SH-SY5Y (cell line): ENCODE data around the gene KCNG2.

Experiments
- GATA2 ChIP-seq: IDR thresholded peaks from 2 replicates; pipeline ENCODE4 v1.6.1; 2011; ENCODE audit warnings: mild to moderate bottlenecking, low read depth, low read length
- GATA3 ChIP-seq: IDR thresholded peaks from 2 replicates; pipeline ENCODE4 v1.6.1; 2011; ENCODE audit warnings: low read depth, mild to moderate bottlenecking, low read length, moderate library complexity

Gene KCNG2

DNA sequence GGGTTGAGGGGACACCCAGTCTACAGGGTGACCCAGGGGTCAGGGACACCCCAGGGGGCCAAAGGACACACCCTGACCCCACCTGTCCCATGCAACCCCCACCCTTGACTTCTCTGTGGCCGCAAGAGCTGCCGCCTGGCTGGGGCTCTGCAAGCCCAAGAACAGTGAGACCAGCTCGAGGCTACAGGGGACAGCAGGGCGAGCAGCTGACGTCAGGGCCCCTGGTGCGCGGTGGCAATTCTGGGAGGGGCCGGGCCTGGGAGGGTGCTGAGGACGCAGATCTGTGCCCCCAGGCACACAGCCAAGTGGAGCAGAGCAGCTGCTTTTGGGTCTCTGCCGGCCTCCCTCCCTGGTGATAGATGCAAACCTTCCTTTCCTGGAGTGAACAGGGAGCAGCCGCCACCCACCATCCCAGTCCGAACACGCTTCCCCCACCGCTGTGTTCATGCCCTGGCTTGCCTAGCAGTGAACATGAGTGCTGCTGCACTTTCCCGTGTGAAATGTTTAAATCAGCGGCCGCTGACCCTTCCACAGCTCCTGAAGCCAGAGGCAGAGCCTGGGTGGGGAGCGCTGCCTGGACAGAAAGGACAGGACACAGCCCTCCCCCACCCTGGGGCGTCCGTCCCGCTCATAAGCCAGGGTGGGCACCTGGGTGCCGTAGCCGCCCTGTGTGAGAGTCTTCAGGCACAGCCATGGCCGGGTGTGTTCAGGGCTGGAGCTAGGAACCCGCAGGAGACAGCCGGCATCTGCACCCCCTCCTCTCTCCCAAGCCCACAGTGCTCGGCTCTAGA is 106.8 kb downstream of the KCNG2 start:
- TF ChIP-seq GATA3 (no peak), GATA2 (no peak)

DNA sequence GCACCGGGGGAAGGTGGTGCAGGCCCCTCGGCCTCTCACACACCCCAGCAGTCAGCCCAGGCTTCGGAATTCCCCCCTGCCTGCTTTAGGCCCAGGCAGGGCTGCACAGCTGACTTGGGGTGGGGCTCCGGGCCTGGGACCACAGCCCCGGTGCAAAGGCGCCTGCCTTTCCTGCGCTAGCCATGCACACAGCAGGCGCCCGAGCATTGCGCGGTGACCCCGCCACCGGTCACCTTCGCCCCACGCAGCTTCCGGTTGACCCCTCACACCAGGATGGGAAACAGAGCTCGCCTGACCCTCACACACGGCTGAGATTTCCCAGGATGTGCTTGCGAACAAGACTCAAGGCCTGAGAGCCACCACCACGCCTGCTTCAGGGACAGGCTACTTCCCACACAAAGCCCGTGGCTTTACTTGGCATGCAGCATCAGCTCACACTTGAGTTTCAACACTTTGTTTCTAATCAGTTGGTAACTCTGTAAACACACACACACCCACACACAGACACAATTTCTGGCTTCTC is 107.7 kb downstream of the KCNG2 start:
- TF ChIP-seq GATA3 (no peak), GATA2 (no peak)

DNA sequence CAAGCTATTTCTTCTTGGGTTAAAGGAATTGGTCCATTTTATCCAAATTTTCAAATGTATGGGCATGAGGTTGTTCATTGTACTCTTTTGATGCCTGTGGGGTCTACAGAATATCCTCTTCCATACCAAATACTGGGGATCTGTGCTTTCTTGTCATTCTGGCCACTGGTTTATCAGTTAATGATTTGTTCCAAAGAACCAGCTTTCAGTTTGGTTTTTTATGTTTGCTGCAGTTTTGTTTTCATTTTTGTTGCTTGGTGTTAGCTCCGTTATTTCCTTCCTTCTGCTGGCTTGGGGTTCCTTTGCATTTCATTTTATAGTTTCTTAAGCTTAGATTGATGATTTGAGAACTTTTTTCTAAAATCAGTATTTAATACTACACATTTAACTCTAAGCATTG is 108.3 kb downstream of the KCNG2 start:
- no peak for TF ChIP-seq GATA3
- no peak for TF ChIP-seq GATA2

DNA sequence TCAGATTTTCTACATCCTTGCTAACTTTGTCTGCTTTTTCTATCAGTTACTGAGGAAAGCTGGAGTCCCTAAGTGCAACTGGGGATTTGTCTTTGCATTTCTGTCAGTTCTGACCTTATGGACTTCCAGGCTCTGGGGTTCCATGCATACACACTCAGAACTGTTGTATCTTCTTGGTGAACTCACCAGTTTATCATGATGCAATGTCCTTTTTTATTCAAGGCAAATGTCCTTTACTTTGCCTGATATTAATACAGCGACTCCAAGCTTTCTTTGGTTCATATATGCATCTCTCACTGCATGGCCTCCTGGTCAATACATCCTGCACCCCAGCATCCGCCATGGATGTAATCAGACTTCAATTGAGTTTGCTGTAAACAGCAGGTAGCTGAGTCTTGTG is 109.0 kb downstream of the KCNG2 start:
- no peak for TF ChIP-seq GATA2
- no peak for TF ChIP-seq GATA3

DNA sequence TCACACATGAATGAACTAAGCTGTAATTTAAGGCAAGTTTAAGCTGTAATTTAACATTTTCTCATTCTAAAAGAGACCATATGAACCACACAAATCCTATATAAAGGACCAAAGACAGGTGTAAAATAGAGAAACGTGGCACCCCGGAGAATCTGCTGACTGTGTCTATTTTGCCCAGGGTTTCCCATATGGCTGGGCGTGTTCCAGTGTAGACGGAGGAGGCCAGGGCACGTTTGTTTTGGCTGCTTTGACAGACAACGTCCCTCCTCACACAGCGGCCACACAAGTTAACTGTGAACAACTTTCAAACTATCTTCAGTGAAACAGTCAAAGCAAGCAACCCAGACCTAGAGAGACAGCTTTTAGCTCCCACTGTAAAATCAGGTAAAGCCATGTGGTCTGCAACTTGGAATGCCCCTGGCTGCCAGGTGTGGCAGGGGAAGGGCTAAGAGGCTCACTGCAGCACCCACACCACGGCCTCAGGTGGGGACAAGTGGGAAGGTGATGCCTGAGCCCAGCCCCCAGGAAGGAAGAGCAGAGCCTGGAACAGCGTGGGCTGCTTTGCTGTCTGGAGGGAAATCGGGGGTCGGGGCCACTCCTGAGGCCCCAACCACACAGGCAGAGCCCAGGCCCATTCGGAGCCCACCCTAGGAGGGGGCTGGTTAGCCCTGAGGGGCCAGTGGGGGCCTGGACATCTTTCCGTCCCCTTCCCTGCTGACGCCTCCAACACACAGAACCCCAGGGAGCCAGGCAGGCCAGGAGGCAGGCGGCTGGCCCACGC is 113.0 kb downstream of the KCNG2 start:
- no peak for TF ChIP-seq GATA2
- no peak for TF ChIP-seq GATA3

DNA sequence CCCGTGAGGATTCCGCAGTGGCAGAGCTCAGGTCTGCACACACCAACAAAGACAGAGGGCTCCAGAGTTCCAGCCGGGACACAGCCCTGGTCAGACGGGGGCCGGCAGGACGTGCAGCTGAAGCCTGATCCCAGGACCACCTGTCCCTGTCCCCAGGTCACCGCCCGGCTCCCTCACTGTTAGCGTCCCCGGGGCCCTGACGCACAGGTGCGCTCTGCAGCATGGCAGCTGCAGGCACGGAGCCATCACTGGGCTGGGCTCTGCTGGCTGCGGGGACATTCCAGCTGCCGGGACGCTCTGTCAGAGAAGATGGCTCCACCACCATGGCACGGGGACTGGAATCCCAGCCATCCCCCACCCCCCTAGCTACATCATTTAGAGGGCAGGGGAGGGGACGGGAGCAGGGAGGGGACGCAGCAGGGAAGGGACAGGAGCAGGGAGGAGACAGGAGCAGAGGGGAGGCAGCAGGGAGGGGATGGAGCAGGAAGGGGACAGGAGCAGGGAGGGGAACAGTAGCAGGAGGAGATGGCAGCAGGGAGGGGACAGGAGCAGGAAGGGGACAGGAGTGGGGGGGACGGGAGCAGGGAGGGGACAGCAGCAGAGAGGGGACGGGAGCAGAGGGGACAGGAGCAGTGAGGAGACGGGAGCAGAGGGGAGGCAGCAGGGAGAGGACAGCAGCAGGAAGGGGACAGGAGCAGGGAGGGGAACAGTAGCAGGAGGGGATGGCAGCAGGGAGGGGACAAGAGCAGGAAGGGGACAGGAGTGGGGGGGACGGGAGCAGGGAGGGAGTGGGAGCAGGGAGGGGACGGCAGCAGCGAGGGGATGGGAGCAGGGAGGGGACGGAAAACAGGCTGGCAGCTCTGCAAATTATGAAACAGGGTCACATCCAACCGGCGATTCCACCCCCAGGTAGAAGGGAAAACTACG is 113.9 kb downstream of the KCNG2 start:
- TF ChIP-seq GATA3 (no peak), GATA2 (no peak)

DNA sequence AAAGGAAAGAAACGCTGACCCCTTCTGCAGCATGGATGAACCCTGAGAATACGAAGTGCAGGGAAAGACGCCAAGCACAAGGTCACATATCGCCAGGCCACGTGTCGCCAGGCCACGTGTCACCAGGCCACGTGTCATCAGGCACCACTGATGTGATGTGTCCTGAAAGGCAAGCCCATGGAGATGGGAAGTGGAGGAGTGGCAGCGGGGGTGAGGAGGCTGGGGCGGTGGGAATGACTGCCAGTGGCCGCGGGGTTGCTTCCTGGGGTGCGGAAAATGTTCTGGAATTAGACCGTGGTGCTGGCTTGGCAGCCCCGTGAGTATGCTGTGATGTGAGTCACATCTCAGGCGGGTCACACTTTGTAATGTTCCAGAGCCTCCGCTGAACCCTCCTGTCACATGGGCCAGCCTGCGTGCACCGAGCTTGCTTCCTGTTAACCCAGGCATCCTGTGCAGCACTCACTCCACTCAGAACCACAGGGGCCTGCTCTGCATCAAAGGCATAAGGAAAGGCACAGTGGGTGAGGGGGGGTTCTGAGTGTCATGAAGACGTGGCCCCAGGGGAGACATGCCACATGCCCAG is 114.8 kb downstream of the KCNG2 start:
- TF ChIP-seq GATA2 (no peak), GATA3 (no peak)

DNA sequence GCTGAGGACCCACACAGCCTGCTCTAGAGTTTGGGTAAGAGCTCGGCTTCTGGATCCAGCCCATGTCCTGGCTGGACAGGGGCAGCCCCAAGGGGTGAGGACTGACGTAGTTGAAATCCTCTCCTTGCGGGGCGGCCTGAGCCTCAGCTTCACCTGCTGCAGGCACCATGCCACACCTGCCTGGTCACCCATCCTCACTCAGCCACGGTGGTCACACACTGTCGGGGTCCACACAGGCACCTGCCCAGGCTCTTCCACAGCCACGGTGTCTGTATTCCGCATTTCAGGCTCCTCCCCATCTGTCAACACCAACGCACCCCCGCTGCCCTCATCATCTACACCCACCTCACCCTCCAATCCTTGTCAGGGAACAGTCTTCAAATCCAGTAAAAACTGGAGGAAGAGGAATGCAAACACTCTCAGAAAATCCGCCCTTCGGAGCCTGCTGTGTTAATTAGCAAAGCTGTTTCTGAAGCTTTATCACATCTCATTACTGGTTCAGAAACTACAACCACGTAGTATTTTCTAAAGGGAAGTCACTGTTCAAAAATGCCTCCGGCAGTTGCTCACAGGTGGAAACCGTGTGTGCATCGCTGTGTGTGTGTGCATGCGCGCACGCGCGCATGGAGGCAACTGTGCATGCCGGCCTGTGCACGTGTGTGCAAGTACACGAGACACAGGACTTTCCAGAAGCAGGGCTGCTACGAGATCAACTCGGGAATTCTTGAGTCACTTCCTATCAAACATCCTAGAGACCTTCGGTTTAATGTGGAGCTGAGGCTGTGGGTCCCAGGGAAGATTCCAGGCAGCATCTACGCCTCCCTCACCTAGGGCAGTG is 115.5 kb downstream of the KCNG2 start:
- TF ChIP-seq GATA2 (no peak), GATA3 (no peak)

DNA sequence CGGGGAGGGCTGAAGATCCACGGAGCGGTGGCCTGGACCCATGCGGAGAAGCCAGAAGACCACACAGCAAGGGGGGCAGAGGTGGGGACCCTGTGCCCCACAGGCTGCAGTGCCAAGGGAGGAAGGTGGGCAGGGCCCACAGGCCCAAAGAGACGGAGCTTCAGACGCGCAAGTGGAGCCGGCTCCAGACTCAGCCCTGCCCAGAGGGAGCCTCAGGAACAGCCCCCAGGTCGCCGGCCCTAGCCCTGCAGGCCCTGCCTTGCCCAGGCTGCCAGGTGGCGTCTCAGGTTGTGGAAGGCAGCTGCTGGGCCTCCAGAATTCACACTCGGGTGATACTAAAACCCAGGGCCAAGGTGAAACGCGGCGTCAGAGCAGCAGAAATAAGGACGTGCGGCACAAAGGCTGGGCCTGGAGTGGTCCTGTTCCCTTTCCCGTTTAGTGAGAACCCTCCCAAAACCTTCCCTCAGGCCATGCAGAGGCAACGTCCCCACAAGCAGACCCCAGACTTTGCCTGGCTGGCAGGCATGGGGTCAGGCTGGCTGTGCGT is 116.9 kb downstream of the KCNG2 start:
- TF ChIP-seq GATA3 (no peak), GATA2 (no peak)

DNA sequence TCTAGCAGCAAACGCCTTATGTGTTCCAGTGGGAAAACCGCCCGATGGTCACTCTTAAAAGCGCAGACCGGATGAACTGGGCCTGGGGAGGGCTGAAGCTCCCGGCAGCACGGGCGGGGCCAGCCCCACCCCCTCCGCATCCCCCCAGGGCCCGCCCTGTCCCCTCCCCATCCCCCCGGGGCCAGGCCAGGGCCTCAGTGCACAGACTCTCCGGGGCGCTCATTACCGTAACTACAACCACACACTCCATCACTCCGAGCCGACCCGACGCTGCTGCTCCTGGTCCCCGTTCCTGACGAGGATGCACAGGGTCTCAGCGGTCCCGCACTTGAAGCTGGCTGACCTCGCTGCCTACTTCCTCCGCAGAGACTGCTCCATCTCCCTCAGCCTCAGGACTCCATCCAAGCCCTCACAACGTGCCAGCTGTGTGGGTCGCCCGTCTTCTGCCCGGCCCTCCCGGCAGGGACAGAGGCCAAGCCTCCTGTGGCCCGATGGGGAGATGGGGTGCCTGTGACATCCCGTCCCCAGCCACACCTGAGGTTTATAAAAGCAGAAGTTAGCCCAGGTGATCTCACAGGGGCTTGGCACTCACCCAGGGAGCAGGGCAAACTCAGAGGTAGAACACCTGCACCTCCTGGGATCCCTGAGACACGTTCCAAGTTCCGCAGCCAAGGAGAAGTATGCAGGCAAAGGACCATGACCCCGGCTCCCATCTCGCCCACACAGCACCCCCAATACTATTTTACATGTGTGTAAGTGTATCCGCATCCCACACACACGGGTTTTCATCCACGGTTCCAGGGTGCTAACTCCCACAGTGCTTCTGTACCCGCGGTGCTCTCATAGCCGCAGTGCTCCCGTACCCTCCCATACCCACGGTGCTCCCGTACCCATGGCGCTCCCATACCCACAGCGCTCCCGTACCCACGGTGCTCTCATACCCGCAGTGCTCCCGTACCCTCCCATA is 117.7 kb downstream of the KCNG2 start:
- TF ChIP-seq GATA3 (no peak), GATA2 (no peak)

DNA sequence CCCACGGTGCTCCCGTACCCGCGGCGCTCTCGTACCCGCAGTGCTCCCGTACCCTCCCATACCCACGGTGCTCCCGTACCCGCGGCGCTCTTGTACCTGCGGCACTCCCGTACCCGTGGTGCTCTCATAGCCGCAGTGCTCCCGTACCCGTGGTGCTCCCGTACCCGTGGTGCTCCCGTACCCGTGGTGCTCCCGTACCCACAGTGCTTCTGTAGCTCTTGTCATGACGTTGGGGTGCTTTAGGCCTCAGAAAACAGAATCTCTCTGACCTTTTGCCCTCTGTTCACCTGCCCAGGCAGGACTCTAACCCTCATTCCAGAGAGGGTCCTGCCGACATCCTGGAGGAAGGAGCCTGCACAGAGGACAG is 118.4 kb downstream of the KCNG2 start:
- no peak for TF ChIP-seq GATA2

DNA sequence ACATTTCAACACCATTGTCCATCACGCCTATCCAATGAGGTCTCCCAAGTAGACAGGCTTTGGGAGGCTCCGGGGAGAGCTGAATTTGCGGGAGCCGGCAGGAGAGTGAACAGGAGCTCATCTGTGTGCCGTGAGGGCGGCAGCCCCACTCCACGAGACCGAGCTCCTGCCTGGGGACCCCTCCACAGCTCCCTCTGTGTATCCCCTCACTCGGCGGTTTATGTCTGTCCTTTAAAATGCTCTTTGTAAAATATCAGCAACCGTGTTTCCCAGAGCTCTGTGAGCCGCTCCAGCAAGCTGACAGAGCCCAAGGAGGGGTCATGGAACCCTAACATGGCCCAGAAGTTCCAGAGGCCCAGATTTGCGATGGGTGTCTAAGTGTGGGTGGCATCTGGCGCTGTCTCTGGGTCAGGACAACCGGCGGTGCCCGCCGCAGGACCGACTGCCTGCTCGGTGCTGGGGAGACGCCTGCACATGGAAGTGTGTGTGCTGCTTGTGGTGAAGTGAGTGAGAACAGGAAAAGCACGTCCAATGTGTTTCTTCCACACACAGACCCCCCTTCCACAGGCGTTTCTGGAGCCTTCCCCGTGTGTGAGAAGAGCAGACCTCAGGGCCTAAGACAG is 118.9 kb downstream of the KCNG2 start:
- no peak for TF ChIP-seq GATA2
- TF ChIP-seq GATA3: no peak
